ENCODE results near the gene KPNB1. TPM values are rescaled to one million over a fixed set of nuclear protein-coding genes. Genes with fewer than 3 reads are reported as not detected.
A peak's percentile ranks its signal among the peaks of the same experiment; 100 is the strongest.

KPNB1 gene
- total and polyA plus RNA-seq, 2 of the 8 experiments (the other 6 are each of a cell fraction or from before 2014, with no cell fraction given): 171 to 625 TPM

DNA sequence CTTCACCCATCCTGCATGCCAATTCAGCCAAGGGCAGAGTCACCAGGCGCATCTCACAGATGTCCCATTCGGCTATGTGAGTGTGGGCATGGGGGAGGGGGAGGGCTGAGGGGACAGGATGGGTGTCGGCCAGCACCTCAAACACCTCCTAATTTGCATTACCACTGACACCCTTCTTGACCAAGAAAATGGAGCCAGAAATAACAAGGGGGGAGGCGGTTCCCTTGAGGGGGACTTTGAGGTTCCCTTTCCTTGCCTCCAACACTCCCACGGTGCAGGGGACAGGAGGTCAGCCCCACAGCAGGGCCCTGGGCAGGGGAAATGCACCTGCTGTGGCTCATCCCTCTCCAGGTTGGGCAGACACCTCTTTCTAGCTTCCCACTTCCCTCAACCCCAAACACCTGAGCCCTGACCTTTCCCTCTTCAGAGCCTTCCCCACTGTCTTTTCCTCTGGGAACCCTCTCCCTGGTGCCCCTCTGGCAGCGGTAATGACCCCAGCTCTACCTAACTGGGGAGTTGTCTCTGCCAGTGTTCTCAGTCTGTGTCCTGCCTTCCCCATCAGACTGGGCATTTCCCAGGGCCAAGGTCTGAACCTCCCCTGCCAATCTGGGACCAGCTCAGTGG, 65.2 kb downstream of the KPNB1 start:
- H2BK20ac ChIP-seq (ENCODE audit: low read length): no peak overlapping the region
- no peak overlapping the region for H4K8ac ChIP-seq (ENCODE audit: extremely low read depth, insufficient read depth, low read length)
- H3K56ac ChIP-seq (replicated peaks; ENCODE audit: insufficient read length, low read depth, low read length): no peak overlapping the region
- no peak overlapping the region for H3K4me2 ChIP-seq (ENCODE audit: insufficient read depth in 1 of 2, low read depth in 2 of 2, low read length in 2 of 2)
- H2AK5ac ChIP-seq (ENCODE audit: low read depth, low read length): 0 out of 2 replicates have a peak overlapping the region, but pooled peaks have one; percentile 55
- no peaks in the 10 kb centered on the region for H3K79me2 ChIP-seq (ENCODE audit: control insufficient read depth in 1 of 2, insufficient read depth in 2 of 2, low read length in 2 of 2)
- no peaks in the 10 kb centered on the region for H3K23me2 ChIP-seq (ENCODE audit: low read depth, low read length)
- H4K91ac ChIP-seq (replicated peaks; ENCODE audit: insufficient read length, low read length): no peak overlapping the region
- H3K18ac ChIP-seq (ENCODE audit: extremely low read depth, low read length): no peak overlapping the region
- H3K9me3 ChIP-seq (ENCODE audit: insufficient read depth in 2 of 2, low read depth in 1 of 2, low read length in 1 of 2): no peaks in the 10 kb centered on the region
- no peak overlapping the region for H2BK120ac ChIP-seq (replicated peaks; ENCODE audit: low read depth, low read length)
- H2BK15ac ChIP-seq (ENCODE audit: low read length): no peak overlapping the region
- no peak overlapping the region for H3K4me3 ChIP-seq (ENCODE audit: extremely low read depth in 1 of 4, insufficient read depth in 2 of 4, low read depth in 3 of 4, low read length in 4 of 4)
- 93% methylated on average over 5 of the region's 6 CpGs; no CpG with 5 or more reads in 1 of the 2 experiments for WGBS, 2 experiments (ENCODE audit: extremely low coverage in 1 of 2, insufficient coverage in 1 of 2, insufficient read length in 1 of 2, insufficient replicate concordance in 2 of 2, low coverage in 1 of 2, low lambda C conversion rate in 2 of 2, missing lambda C conversion rate in 1 of 2)
- no peaks in the 10 kb centered on the region for H3K36me3 ChIP-seq (ENCODE audit: control insufficient read depth in 2 of 4, insufficient read depth in 4 of 4, low read length in 3 of 4)
- ChIA-PET POLR2A (ENCODE audit: partially characterized antibody) (interaction anchor here (0.6 to 1.9 kb wide), 5 partner anchors 13 to 30 kb away, joined by 3 to 6 read pairs (median 4); no protein-coding TSS in a partner anchor), CTCF (ENCODE audit: partially characterized antibody) (interaction anchor here (1.0 to 8.3 kb wide), 4 partner anchors 18 to 508 kb away, joined by 3 to 179 read pairs (median 74); partner anchors contain the start of genes TBKBP1 and TBX21)
- no peak overlapping the region for H3K14ac ChIP-seq (ENCODE audit: insufficient read length)
- H2BK5ac ChIP-seq (ENCODE audit: low read depth, low read length): no peak overlapping the region
- no peak overlapping the region for H3K23ac ChIP-seq (ENCODE audit: insufficient read length)
- H4K20me1 ChIP-seq (replicated peaks in 1 of 2; ENCODE audit: control insufficient read depth in 1 of 2, insufficient read depth in 2 of 2, low read length in 2 of 2): no peaks in the 10 kb centered on the region
- FAIRE-seq (no peak), DNase-seq (ENCODE audit: low read depth in 1 of 2, low spot score in 2 of 2) (no peak)
- H2BK12ac ChIP-seq (ENCODE audit: low read depth, low read length): peak overlapping the region; percentile 44; the same call in 1 of the 2 replicates
- no peak overlapping the region for H3K9ac ChIP-seq (replicated peaks in 1 of 4; ENCODE audit: extremely low read depth in 1 of 4, low read depth in 3 of 4, low read length in 3 of 4)
- no peak overlapping the region for H3K4ac ChIP-seq (replicated peaks; ENCODE audit: insufficient read length, low read depth, low read length)
- peaks cover 0 to 15% (median 5%) of the 10 kb centered on the region in 4 experiments; a peak in 5 of 7 replicates for H3K4me1 ChIP-seq (replicated peaks in 1 of 4; ENCODE audit: control insufficient read depth in 3 of 4, insufficient read depth in 4 of 4, low read length in 3 of 4)
- H2AFZ ChIP-seq (ENCODE audit: low read length): no peak overlapping the region
- H3K27ac ChIP-seq (ENCODE audit: low read depth, low read length): no peak overlapping the region
- H3K27me3 ChIP-seq (replicated peaks in 1 of 4; ENCODE audit: control insufficient read depth in 3 of 4, extremely low read depth in 1 of 4, insufficient read depth in 3 of 4, low read length in 3 of 4): peaks cover 0 to 4% (median 2%) of the 10 kb centered on the region in 4 experiments; a peak in 3 of 7 replicates
- no peaks in the 10 kb centered on the region for H3K79me1 ChIP-seq (ENCODE audit: low read depth, low read length)
- H4K5ac ChIP-seq (ENCODE audit: insufficient read length, low read depth, low read length): no peak overlapping the region
- TF ChIP-seq KDM1A (IDR thresholded peaks at IDR 0.05; ENCODE audit: borderline replicate concordance, low read length): 0 out of 2 replicates have a peak, but pooled peaks have one; percentile 54
- TF ChIP-seq CHD2 (IDR thresholded peaks at IDR 0.05; ENCODE audit: low read length): no peak
